Aorta (tissue), 5 donors: Measurements from ENCODE around the gene SHOX. TPM values are rescaled to one million over a fixed set of nuclear protein-coding genes. Genes with fewer than 3 reads are reported as not detected.

Source experiments
- ATAC-seq: fragments of 200-7000 bp; cut with Tn5 transposase; one replicate; pipeline ENCODE4 v1.9.1; 2022; ENCODE audit warnings: moderate library complexity; ENCODE audit not compliant: low FRiP score
- DNase-seq, 2 donors: peaks; one replicate each; pipeline ENCODE4 v3.0.0-alpha.2; 2020
- H3K27ac ChIP-seq, 2 donors: one replicate each; pipeline ENCODE4 v1.5.1; 2013; ENCODE audit warnings: low read length in 2 of 2, mild to moderate bottlenecking in 2 of 2, moderate library complexity in 2 of 2, control low read depth in 1 of 2, inconsistent platforms in 1 of 2, low read depth in 1 of 2
- H3K27me3 ChIP-seq, 2 donors: one replicate each; pipeline ENCODE4 v1.6.1; 2013; ENCODE audit warnings: control low read depth in 1 of 2, low read length in 1 of 2, mild to moderate bottlenecking in 1 of 2, moderate library complexity in 1 of 2; ENCODE audit not compliant: insufficient read depth in 2 of 2, control insufficient read depth in 1 of 2
- H3K36me3 ChIP-seq, 2 donors: one replicate each; pipeline ENCODE4 v1.6.1; 2013; ENCODE audit warnings: control low read depth in 1 of 2, low read length in 1 of 2, mild to moderate bottlenecking in 1 of 2; ENCODE audit not compliant: insufficient read depth in 2 of 2, control insufficient read depth in 1 of 2
- H3K4me1 ChIP-seq, 2 donors: one replicate each; pipeline ENCODE4 v1.6.1; 2013; ENCODE audit warnings: low read length in 2 of 2, control low read depth in 1 of 2, mild to moderate bottlenecking in 1 of 2, moderate library complexity in 1 of 2; ENCODE audit not compliant: insufficient read depth in 2 of 2, control insufficient read depth in 1 of 2
- H3K4me3 ChIP-seq, 2 donors: one replicate each; pipeline ENCODE4 v1.5.1; 2013; ENCODE audit warnings: low read length in 2 of 2, control low read depth in 1 of 2, mild to moderate bottlenecking in 1 of 2
- H3K9me3 ChIP-seq: one replicate; pipeline ENCODE4 v1.6.1; 2013; ENCODE audit warnings: mild to moderate bottlenecking, low read length; ENCODE audit not compliant: control insufficient read depth
- WGBS, 2 donors: extraction: QIAGEN DNeasy Blood & Tissue Kit; methylation state at CpG; one replicate each; pipeline ENCODE4 v1.1.7; 2013; 5-methylcytosine and 5-hydroxymethylcytosine counted together
- intact Hi-C, 2 donors: fragments of 100-400 bp; cut with DNase I; formaldehyde crosslinking; loops; one replicate each; pipeline versions ENCODE4 v1.14.2 to v1.15.0; 2022
- polyA plus RNA-seq, 2 donors: library from polyadenylated mRNA; stranded (reverse); fragments of 200-250 nt; gene quantifications; one replicate each; pipeline ENCODE4 v1.2.3, GENCODE V29; 2013
- total RNA-seq, 2 donors: library from RNA; stranded (reverse); fragmentation: NEBNext Ultra II Directional; extraction: Animal tissue kit (Norgen Biotek cat#: 25700); gene quantifications; one replicate each; pipeline ENCODE4 v1.2.1, GENCODE V29; 2021
- donor health status: healthy with polysubstance abuse.
- donor health status: Bipolar disorder and iron deficiency.
- donor health status: DM: no; HTN: no; CAD: no.
- donor health status: DM: no; HTN: no; CAD: no.
- donor health status: DM: yes; HTN: yes; CAD: no.

Gene SHOX
- total and polyA plus RNA-seq, 4 donors, result 0.13 TPM; not detected in 3

GRCh38 chrX:640641-641040 is 10.1 kb downstream of the SHOX start:
- H3K4me1 ChIP-seq, result no peaks in the 10 kb centered on the region
- no peak overlapping the region for H3K27ac ChIP-seq
- DNase-seq (peak in 1 of 2 donors; percentile 31), ATAC-seq (no peak)
- intact Hi-C loops, result no loop called here
- H3K27me3 ChIP-seq, result no peaks in the 10 kb centered on the region
- H3K9me3 ChIP-seq, result no peaks in the 10 kb centered on the region
- 10 to 12% methylated on average over 10 of the region's 10 CpGs for WGBS, 2 donors
- no peaks in the 10 kb centered on the region for H3K36me3 ChIP-seq
- no peak overlapping the region for H3K4me3 ChIP-seq

GRCh38 chrX:641671-642435 is 11.3 kb downstream of the SHOX start:
- DNase-seq (peak in 1 of 2 donors; percentile 41), ATAC-seq (no peak)
- Histone ChIP-seq H3K27me3 (no peaks in the 10 kb centered on the region), H3K36me3 (no peaks in the 10 kb centered on the region), H3K4me3 (no peak overlapping the region), H3K9me3 (no peaks in the 10 kb centered on the region), H3K4me1 (no peaks in the 10 kb centered on the region), H3K27ac (no peak overlapping the region)
- intact Hi-C loops, result no loop called here
- WGBS, 2 donors, result 3% methylated on average over 27 to 37 of the region's 37 CpGs

- 9 to 11% methylated on average over 24 of the region's 24 CpGs for WGBS, 2 donors
- Histone ChIP-seq H3K4me1 (no peaks in the 10 kb centered on the region), H3K27me3 (no peaks in the 10 kb centered on the region), H3K27ac (no peak overlapping the region), H3K36me3 (no peaks in the 10 kb centered on the region), H3K9me3 (no peaks in the 10 kb centered on the region), H3K4me3 (no peak overlapping the region)
- intact Hi-C loops, result no loop called here
- peak in 1 of 2 donors; percentile 64 for DNase-seq
- no peak for ATAC-seq
Observed at GRCh38 chrX:642436-643240, 12.0 kb downstream of the SHOX start.

GRCh38 chrX:643241-643595 is 12.6 kb downstream of the SHOX start:
- no peak for ATAC-seq
- no peaks in the 10 kb centered on the region for H3K9me3 ChIP-seq
- H3K4me3 ChIP-seq, result no peak overlapping the region
- intact Hi-C loops, result no loop called here
- DNase-seq, result no peak
- H3K27ac ChIP-seq, result no peak overlapping the region
- WGBS, 2 donors, result 57 to 65% methylated on average over 7 of the region's 7 CpGs
- no peaks in the 10 kb centered on the region for H3K4me1 ChIP-seq
- no peaks in the 10 kb centered on the region for H3K27me3 ChIP-seq
- no peaks in the 10 kb centered on the region for H3K36me3 ChIP-seq

GRCh38 chrX:643911-644303 is 13.3 kb downstream of the SHOX start:
- Histone ChIP-seq H3K27me3 (no peaks in the 10 kb centered on the region), H3K36me3 (no peaks in the 10 kb centered on the region), H3K27ac (no peak overlapping the region), H3K9me3 (no peaks in the 10 kb centered on the region), H3K4me3 (no peak overlapping the region), H3K4me1 (no peaks in the 10 kb centered on the region)
- WGBS, 2 donors, result 4% methylated on average over 12 to 19 of the region's 19 CpGs
- no peak for ATAC-seq
- intact Hi-C loops, result no loop called here
- peak in 1 of 2 donors; percentile 64 for DNase-seq

- no peak overlapping the region for H3K27ac ChIP-seq
- H3K4me1 ChIP-seq, result no peaks in the 10 kb centered on the region
- no peak overlapping the region for H3K4me3 ChIP-seq
- WGBS, 2 donors, result 1 to 2% methylated on average over 72 to 95 of the region's 95 CpGs
- intact Hi-C loops, result no loop called here
- H3K36me3 ChIP-seq, result no peaks in the 10 kb centered on the region
- ATAC-seq, result peak; percentile 38
- peak in 1 of 2 donors; percentile 62 for DNase-seq
- H3K27me3 ChIP-seq, result no peaks in the 10 kb centered on the region
- H3K9me3 ChIP-seq, result no peaks in the 10 kb centered on the region
Observed at GRCh38 chrX:644304-645281, 14.0 kb downstream of the SHOX start.

- intact Hi-C loops, result no loop called here
- Histone ChIP-seq H3K27ac (no peak overlapping the region), H3K27me3 (no peaks in the 10 kb centered on the region), H3K4me1 (no peaks in the 10 kb centered on the region), H3K4me3 (no peak overlapping the region), H3K36me3 (no peaks in the 10 kb centered on the region), H3K9me3 (no peaks in the 10 kb centered on the region)
- WGBS, 2 donors, result 28 to 31% methylated on average over 3 of the region's 3 CpGs
- DNase-seq (no peak), ATAC-seq (no peak)
Observed at GRCh38 chrX:646228-646495, 15.6 kb downstream of the SHOX start.

- H3K36me3 ChIP-seq, result no peaks in the 10 kb centered on the region
Observed at GRCh38 chrX:646796-647195, 16.2 kb downstream of the SHOX start.

More at GRCh38 chrX:646796-647195, 16.2 kb downstream of the SHOX start:
- H3K4me1 ChIP-seq, result no peaks in the 10 kb centered on the region
- no peak overlapping the region for H3K27ac ChIP-seq
- intact Hi-C loops, result no loop called here
- no peaks in the 10 kb centered on the region for H3K27me3 ChIP-seq
- ATAC-seq (no peak), DNase-seq (peak in 1 of 2 donors; percentile 13)
- no peaks in the 10 kb centered on the region for H3K9me3 ChIP-seq
- H3K4me3 ChIP-seq, result no peak overlapping the region
- 82 to 83% methylated on average over 9 of the region's 9 CpGs for WGBS, 2 donors
